ENCODE results near the gene AVPR1B. TPM values are rescaled to one million over a fixed set of nuclear protein-coding genes. Genes with fewer than 3 reads are reported as not detected.

AVPR1B gene
- total and polyA plus RNA-seq, 2 donors (not counting 3 experiments of a cell fraction or from before 2014, with no cell fraction given) = not detected

Small RNA genes lying within 50 kb of the gene (small RNA-seq; reads per million reads assigned to genes)
- gene RF00271 (ENCODE audit: insufficient read depth, insufficient read length, low read depth, low replicate concordance) = not detected

Other genes with a start within 250 kb of the AVPR1B start
- gene SLC26A9, start 173.9 kb downstream of the AVPR1B start, total RNA-seq = 0.12 and 0.20 TPM in 2 replicates
- gene SLC26A9, start 173.9 kb downstream of the AVPR1B start, polyA plus RNA-seq = 0.08 and 0.10 TPM in 2 replicates
- not detected in 2 replicates for gene RAB7B, start 114.0 kb downstream of the AVPR1B start, total RNA-seq
- gene RAB7B, start 114.0 kb downstream of the AVPR1B start, polyA plus RNA-seq = 0.15 and 0.51 TPM in 2 replicates
- gene CTSE, start 93.5 kb downstream of the AVPR1B start, total RNA-seq = not detected in 2 replicates
- gene CTSE, start 93.5 kb downstream of the AVPR1B start, polyA plus RNA-seq = 0.11 and 0.17 TPM in 2 replicates
- not detected in 2 replicates for gene RHEX, start 64.2 kb downstream of the AVPR1B start, total RNA-seq
- not detected in 2 replicates for gene RHEX, start 64.2 kb downstream of the AVPR1B start, polyA plus RNA-seq
- 9.4 and 9.6 TPM in 2 replicates for gene FAM72A, start 85.5 kb upstream of the AVPR1B start, total RNA-seq
- gene FAM72A, start 85.5 kb upstream of the AVPR1B start, polyA plus RNA-seq = 3.4 and 3.6 TPM in 2 replicates
- gene SRGAP2, start 86.2 kb upstream of the AVPR1B start, total RNA-seq = 128 and 138 TPM in 2 replicates
- gene SRGAP2, start 86.2 kb upstream of the AVPR1B start, polyA plus RNA-seq = 40.8 and 46.4 TPM in 2 replicates

Data from endothelial cell of umbilical vein (primary cell).